WTC11 (cell line): ENCODE data around the gene SDHAF1. TPM values are rescaled to one million over a fixed set of nuclear protein-coding genes. Genes with fewer than 3 reads are reported as not detected.

Experiments used
- ATAC-seq: fragments of 200-7000 bp; cut with Tn5 transposase; 2 replicates; pipeline ENCODE4 v1.10.0; 2021; ENCODE audit warnings: mild to moderate bottlenecking, moderate library complexity
- CTCF ChIA-PET: fragments of 300-600 bp; sonication (Branson Sonifier 250); formaldehyde crosslinking; loops from one replicate; lab custom pipeline; 2021; ENCODE audit warnings: antibody characterized with exemption; lab: Charles Lee
- POLR2A ChIA-PET: fragments of 350-600 bp; sonication (Branson Sonifier 250); formaldehyde crosslinking; loops from one replicate; lab custom pipeline; 2021; ENCODE audit warnings: antibody characterized with exemption; lab: Charles Lee
- DNase-seq: peaks from one replicate; pipeline ENCODE4 v3.0.0; 2021; ENCODE audit warnings: low spot score
- H3K27ac Mint-ChIP-seq: 2 replicates; pipeline ENCODE4 v1.8.0; 2021; ENCODE audit warnings: mixed read lengths
- H3K27me3 Mint-ChIP-seq: 2 replicates; pipeline ENCODE4 v1.8.0; 2021; ENCODE audit warnings: low read depth, mild to moderate bottlenecking, moderate library complexity, mixed read lengths
- H3K36me3 Mint-ChIP-seq: 2 replicates; pipeline ENCODE4 v1.8.0; 2021; ENCODE audit warnings: mixed read lengths
- H3K4me1 Mint-ChIP-seq: 2 replicates; pipeline ENCODE4 v1.8.0; 2022; ENCODE audit warnings: mixed read lengths
- H3K4me3 Mint-ChIP-seq: 2 replicates; pipeline ENCODE4 v1.8.0; 2021; ENCODE audit warnings: mild to moderate bottlenecking, moderate library complexity, mixed read lengths
- H3K9me3 Mint-ChIP-seq: 2 replicates; pipeline ENCODE4 v1.8.0; 2021; ENCODE audit warnings: mixed read lengths
- CBFB ChIP-seq: sonication (generic); formaldehyde crosslinking; IDR thresholded peaks from 2 replicates; pipeline ENCODE4 v1.8.1; 2022; ENCODE audit warnings: mild to moderate bottlenecking, low read depth, missing genetic modification reagents
- CREM ChIP-seq: sonication (generic); formaldehyde crosslinking; IDR thresholded peaks from 2 replicates; pipeline ENCODE4 v1.8.1; 2022; ENCODE audit warnings: mild to moderate bottlenecking, missing genetic modification reagents, moderate library complexity
- EMX1 ChIP-seq: fragments of 250-450 bp; sonication (Bioruptor Pico); IDR thresholded peaks from 2 replicates; pipeline ENCODE4 v1.8.0; 2021; ENCODE audit warnings: mild to moderate bottlenecking
- FOXJ3 ChIP-seq: sonication (generic); formaldehyde crosslinking; IDR thresholded peaks from 2 replicates; pipeline ENCODE4 v1.9.0; 2021; ENCODE audit warnings: missing genetic modification reagents, mild to moderate bottlenecking, borderline replicate concordance
- FOXK1 ChIP-seq: sonication (generic); formaldehyde crosslinking; IDR thresholded peaks from 2 replicates; pipeline ENCODE4 v1.8.0; 2022; ENCODE audit warnings: mild to moderate bottlenecking, moderate library complexity, missing genetic modification reagents
- FOXP1 ChIP-seq: sonication (generic); formaldehyde crosslinking; IDR thresholded peaks from 2 replicates; pipeline ENCODE4 v1.8.0; 2022; ENCODE audit warnings: missing genetic modification reagents, mild to moderate bottlenecking, moderate library complexity, borderline replicate concordance
- GTF2I ChIP-seq: fragments of 250-450 bp; sonication (Bioruptor Pico); conservative IDR thresholded peaks from 2 replicates; pipeline ENCODE4 v1.4.0; 2021; ENCODE audit warnings: mild to moderate bottlenecking
- NR1H2 ChIP-seq: sonication (generic); formaldehyde crosslinking; IDR thresholded peaks from 2 replicates; pipeline ENCODE4 v1.9.0; 2021; ENCODE audit warnings: mild to moderate bottlenecking, moderate library complexity, missing genetic modification reagents
- NR2C2 ChIP-seq: sonication (generic); formaldehyde crosslinking; IDR thresholded peaks from 2 replicates; pipeline ENCODE4 v1.8.0; 2022; ENCODE audit warnings: mild to moderate bottlenecking, missing genetic modification reagents
- SMAD3 ChIP-seq: sonication (generic); formaldehyde crosslinking; IDR thresholded peaks from 2 replicates; pipeline ENCODE4 v1.8.0; 2022; ENCODE audit warnings: missing genetic modification reagents, mild to moderate bottlenecking, borderline replicate concordance
- SOX15 ChIP-seq: fragments of 250-450 bp; sonication (Bioruptor Pico); IDR thresholded peaks from 2 replicates; pipeline ENCODE4 v1.9.0; 2021; ENCODE audit warnings: mild to moderate bottlenecking
- TCF7 ChIP-seq: sonication (generic); formaldehyde crosslinking; IDR thresholded peaks from 2 replicates; pipeline ENCODE4 v1.8.0; 2022; ENCODE audit warnings: mild to moderate bottlenecking, low read depth, missing genetic modification reagents, moderate library complexity
- TEAD1 ChIP-seq: sonication (generic); formaldehyde crosslinking; IDR thresholded peaks from 2 replicates; pipeline ENCODE4 v1.8.0; 2022; ENCODE audit warnings: mild to moderate bottlenecking, missing genetic modification reagents
- total RNA-seq: library from RNA; stranded (reverse); gene quantifications from 3 replicates; pipeline ENCODE4 v1.2.3, GENCODE V29; 2021
- TF ChIP-seq, protein P1 (sequence below): sonication (generic); formaldehyde crosslinking; IDR thresholded peaks from 2 replicates; pipeline ENCODE4 v1.8.1; 2023; ENCODE audit warnings: mild to moderate bottlenecking, missing genetic modification reagents, moderate library complexity
- TF ChIP-seq, protein P2 (sequence below): sonication (generic); formaldehyde crosslinking; conservative IDR thresholded peaks from 2 replicates; pipeline ENCODE4 v1.8.1; 2023; ENCODE audit warnings: mild to moderate bottlenecking, low read depth, missing genetic modification reagents, moderate library complexity
- TF ChIP-seq, protein P3 (sequence below): fragments of 250-450 bp; sonication (Bioruptor Pico); IDR thresholded peaks from 2 replicates; pipeline ENCODE4 v1.9.0; 2021; ENCODE audit warnings: moderate library complexity, mild to moderate bottlenecking, inconsistent platforms, borderline replicate concordance
- TF ChIP-seq, protein P4 (sequence below): fragments of 250-450 bp; sonication (Bioruptor Pico); conservative IDR thresholded peaks from 2 replicates; pipeline ENCODE4 v1.9.0; 2021; ENCODE audit warnings: mild to moderate bottlenecking
- TF ChIP-seq, protein P5 (sequence below): sonication (generic); formaldehyde crosslinking; IDR thresholded peaks from 2 replicates; pipeline ENCODE4 v1.8.0; 2022; ENCODE audit warnings: missing genetic modification reagents

Gene SDHAF1
- total RNA-seq, 1 experiment from 2014 or later = 20.8 TPM

DNA sequence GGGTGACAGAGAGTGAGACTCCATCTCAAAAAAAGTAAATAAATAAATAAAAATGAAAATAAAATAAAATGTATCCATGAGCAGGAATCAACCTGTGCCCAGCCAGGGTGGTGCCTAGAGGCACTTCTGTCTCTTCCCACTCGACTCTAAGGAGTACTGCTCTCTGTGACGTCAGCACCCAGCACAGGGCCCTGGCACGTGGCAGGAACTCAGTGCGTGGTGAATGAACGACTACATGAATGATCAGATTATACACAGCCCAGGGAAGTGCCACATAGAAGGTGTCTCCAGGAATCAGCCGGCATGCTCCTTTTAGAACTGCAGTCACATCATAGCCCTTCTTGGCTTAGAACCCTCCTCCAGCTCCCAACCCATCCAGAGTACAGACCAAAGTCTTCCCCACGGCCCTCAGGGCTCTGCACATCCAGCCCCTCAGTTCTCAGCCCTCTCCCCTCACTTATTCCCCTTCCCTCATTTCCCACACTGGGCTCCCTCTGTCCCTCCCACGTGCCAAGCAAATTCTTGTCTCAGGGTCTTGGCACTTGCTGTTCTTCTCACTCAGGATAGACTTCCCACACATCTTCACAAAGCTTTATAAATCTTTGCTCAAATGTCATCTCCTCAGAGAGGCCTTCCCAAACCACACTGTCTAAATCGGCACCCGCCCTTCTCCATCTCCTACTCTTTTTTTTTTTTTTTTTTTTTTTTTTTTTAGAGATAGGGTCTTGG is 33.5 kb downstream of the SDHAF1 start:
- ChIA-PET POLR2A (no interaction called here), CTCF (no interaction called here)
- no peak for TF ChIP-seq GTF2I (CRISPR knock-in tag)
- no peak for TF ChIP-seq NR1H2
- TF ChIP-seq CREM = no peak
- TF ChIP-seq, protein P1, sequence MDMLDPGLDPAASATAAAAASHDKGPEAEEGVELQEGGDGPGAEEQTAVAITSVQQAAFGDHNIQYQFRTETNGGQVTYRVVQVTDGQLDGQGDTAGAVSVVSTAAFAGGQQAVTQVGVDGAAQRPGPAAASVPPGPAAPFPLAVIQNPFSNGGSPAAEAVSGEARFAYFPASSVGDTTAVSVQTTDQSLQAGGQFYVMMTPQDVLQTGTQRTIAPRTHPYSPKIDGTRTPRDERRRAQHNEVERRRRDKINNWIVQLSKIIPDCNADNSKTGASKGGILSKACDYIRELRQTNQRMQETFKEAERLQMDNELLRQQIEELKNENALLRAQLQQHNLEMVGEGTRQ = no peak
- no peak for TF ChIP-seq EMX1 (CRISPR knock-in tag)
- TF ChIP-seq SOX15 (CRISPR knock-in tag) = no peak
- TF ChIP-seq SMAD3 (CRISPR knock-in tag) = no peak
- no peak for TF ChIP-seq TEAD1 (CRISPR knock-in tag)
- TF ChIP-seq, protein P2, sequence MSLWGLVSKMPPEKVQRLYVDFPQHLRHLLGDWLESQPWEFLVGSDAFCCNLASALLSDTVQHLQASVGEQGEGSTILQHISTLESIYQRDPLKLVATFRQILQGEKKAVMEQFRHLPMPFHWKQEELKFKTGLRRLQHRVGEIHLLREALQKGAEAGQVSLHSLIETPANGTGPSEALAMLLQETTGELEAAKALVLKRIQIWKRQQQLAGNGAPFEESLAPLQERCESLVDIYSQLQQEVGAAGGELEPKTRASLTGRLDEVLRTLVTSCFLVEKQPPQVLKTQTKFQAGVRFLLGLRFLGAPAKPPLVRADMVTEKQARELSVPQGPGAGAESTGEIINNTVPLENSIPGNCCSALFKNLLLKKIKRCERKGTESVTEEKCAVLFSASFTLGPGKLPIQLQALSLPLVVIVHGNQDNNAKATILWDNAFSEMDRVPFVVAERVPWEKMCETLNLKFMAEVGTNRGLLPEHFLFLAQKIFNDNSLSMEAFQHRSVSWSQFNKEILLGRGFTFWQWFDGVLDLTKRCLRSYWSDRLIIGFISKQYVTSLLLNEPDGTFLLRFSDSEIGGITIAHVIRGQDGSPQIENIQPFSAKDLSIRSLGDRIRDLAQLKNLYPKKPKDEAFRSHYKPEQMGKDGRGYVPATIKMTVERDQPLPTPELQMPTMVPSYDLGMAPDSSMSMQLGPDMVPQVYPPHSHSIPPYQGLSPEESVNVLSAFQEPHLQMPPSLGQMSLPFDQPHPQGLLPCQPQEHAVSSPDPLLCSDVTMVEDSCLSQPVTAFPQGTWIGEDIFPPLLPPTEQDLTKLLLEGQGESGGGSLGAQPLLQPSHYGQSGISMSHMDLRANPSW = no peak
- no peak for TF ChIP-seq FOXP1 (CRISPR knock-in tag)
- TF ChIP-seq FOXJ3 = no peak
- TF ChIP-seq, protein P3, sequence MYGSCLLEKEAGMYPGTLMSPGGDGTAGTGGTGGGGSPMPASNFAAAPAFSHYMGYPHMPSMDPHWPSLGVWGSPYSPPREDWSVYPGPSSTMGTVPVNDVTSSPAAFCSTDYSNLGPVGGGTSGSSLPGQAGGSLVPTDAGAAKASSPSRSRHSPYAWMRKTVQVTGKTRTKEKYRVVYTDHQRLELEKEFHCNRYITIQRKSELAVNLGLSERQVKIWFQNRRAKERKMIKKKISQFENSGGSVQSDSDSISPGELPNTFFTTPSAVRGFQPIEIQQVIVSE (CRISPR knock-in tag) = no peak
- no peak for TF ChIP-seq TCF7 (CRISPR knock-in tag)
- TF ChIP-seq CBFB (CRISPR knock-in tag) = no peak
- TF ChIP-seq, protein P4, sequence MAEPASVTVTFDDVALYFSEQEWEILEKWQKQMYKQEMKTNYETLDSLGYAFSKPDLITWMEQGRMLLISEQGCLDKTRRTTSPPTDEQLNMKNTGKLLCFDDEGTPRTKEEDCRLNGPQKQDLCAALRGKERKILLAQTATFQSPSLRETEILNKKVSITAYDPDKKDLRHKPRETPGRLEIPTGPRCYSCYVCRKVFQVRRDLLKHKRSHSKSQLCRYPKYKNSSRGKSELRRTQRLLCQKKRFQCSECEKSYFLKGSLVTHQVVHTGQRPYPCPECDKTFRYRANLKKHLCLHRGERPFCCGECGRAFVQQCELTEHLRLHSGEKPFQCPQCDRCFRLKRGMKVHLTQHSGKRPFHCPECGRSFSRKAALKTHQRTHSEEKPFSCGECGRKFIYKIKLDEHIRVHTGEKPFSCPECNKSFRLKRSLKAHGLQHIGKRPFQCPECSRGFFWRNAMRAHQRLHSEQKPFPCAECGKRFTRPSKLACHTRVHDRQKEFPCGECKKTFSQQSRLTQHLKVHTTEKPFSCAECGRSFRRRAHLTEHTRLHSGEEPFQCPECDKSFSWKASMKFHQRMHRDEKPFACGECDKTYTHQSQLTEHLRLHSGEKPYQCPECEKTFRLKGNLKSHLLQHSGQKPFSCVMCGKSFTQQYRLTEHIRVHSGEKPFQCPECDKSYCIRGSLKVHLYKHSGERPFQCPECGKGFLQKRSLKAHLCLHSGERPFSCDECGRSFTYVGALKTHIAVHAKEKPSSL (CRISPR knock-in tag) = no peak
- TF ChIP-seq, protein P5, sequence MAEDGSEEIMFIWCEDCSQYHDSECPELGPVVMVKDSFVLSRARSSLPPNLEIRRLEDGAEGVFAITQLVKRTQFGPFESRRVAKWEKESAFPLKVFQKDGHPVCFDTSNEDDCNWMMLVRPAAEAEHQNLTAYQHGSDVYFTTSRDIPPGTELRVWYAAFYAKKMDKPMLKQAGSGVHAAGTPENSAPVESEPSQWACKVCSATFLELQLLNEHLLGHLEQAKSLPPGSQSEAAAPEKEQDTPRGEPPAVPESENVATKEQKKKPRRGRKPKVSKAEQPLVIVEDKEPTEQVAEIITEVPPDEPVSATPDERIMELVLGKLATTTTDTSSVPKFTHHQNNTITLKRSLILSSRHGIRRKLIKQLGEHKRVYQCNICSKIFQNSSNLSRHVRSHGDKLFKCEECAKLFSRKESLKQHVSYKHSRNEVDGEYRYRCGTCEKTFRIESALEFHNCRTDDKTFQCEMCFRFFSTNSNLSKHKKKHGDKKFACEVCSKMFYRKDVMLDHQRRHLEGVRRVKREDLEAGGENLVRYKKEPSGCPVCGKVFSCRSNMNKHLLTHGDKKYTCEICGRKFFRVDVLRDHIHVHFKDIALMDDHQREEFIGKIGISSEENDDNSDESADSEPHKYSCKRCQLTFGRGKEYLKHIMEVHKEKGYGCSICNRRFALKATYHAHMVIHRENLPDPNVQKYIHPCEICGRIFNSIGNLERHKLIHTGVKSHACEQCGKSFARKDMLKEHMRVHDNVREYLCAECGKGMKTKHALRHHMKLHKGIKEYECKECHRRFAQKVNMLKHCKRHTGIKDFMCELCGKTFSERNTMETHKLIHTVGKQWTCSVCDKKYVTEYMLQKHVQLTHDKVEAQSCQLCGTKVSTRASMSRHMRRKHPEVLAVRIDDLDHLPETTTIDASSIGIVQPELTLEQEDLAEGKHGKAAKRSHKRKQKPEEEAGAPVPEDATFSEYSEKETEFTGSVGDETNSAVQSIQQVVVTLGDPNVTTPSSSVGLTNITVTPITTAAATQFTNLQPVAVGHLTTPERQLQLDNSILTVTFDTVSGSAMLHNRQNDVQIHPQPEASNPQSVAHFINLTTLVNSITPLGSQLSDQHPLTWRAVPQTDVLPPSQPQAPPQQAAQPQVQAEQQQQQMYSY (CRISPR knock-in tag) = no peak
- no peak for TF ChIP-seq FOXK1 (CRISPR knock-in tag)
- TF ChIP-seq NR2C2 (CRISPR knock-in tag) = no peak
- ATAC-seq = no peak
- peaks cover 13% of the 10 kb centered on the region for H3K27me3 Mint-ChIP-seq
- peaks cover 6% of the 10 kb centered on the region for H3K4me1 Mint-ChIP-seq
- no peak for DNase-seq
- peak overlapping the region; percentile 74; the same call in 1 of the 2 replicates for H3K27ac Mint-ChIP-seq
- H3K4me3 Mint-ChIP-seq = no peak overlapping the region
- no peaks in the 10 kb centered on the region for H3K9me3 Mint-ChIP-seq
- H3K36me3 Mint-ChIP-seq = peaks cover 4% of the 10 kb centered on the region; the same call in 1 of the 2 replicates
